HepG2 (cell line): Measurements from ENCODE around the gene RTEL1. TPM values are rescaled to one million over a fixed set of nuclear protein-coding genes. Genes with fewer than 3 reads are reported as not detected.

Experiments
- CAMTA2 ChIP-seq: sonication (generic); formaldehyde crosslinking; IDR thresholded peaks from 2 replicates; pipeline ENCODE4 v1.4.0; 2020; ENCODE audit warnings: mild to moderate bottlenecking, missing genetic modification reagents, borderline replicate concordance
- FOSL2 ChIP-seq: sonication (generic); formaldehyde crosslinking; IDR thresholded peaks from 2 replicates; pipeline ENCODE4 v1.4.0; 2020; ENCODE audit warnings: missing genetic modification reagents
- KMT2A ChIP-seq: sonication (generic); formaldehyde crosslinking; IDR thresholded peaks from 2 replicates; pipeline ENCODE4 v1.4.0; 2020; ENCODE audit warnings: missing genetic modification reagents
- NR2F1 ChIP-seq, 2 experiments: fragments of 450-650 bp in 1 of 2; formaldehyde crosslinking in 1 of 2; IDR thresholded peaks; 2 replicates each; pipeline versions ENCODE4 v1.5.0 to v1.6.1; 2016 to 2020; ENCODE audit warnings: mild to moderate bottlenecking in 1 of 2, missing compliant biosample characterization in 1 of 2, missing genetic modification reagents in 1 of 2, moderate library complexity in 1 of 2
- ZFP36L1 ChIP-seq: sonication (generic); formaldehyde crosslinking; IDR thresholded peaks from 2 replicates; pipeline ENCODE4 v1.8.0; 2022; ENCODE audit warnings: mild to moderate bottlenecking, missing genetic modification reagents, moderate library complexity
- ZNF670 ChIP-seq: sonication (generic); formaldehyde crosslinking; IDR thresholded peaks from 2 replicates; pipeline ENCODE4 v1.8.0; 2022; ENCODE audit warnings: mild to moderate bottlenecking, missing genetic modification reagents, borderline replicate concordance
- polyA plus RNA-seq, 8 experiments: library from polyadenylated mRNA; depleted of rRNA in 3 of 8; stranded (reverse) in 7 of 8; unstranded in 1 of 8; fragments of >200 nt; fragmentation: Illumina TruSeq in 4 of 8; extraction: Trizol in 4 of 8; gene quantifications; 2 replicates each; pipeline versions ENCODE4 v1.2.1 to v1.2.3, GENCODE V29; 2011 to 2016; ENCODE audit warnings: low read depth in 4 of 8, missing spikeins in 1 of 8, mixed read lengths in 1 of 8; ENCODE audit not compliant: insufficient read depth in 1 of 8
- total RNA-seq, 5 experiments: library from RNA; depleted of rRNA; stranded (reverse); fragments of >200 nt; fragmentation: Illumina TruSeq; extraction: Trizol; gene quantifications; 2 replicates each; pipeline ENCODE4 v1.2.3, GENCODE V29; 2016; ENCODE audit warnings: low read depth in 1 of 5
- TF ChIP-seq, protein P1 (sequence below): sonication (generic); formaldehyde crosslinking; IDR thresholded peaks from 2 replicates; pipeline ENCODE4 v1.9.0; 2021; ENCODE audit warnings: missing genetic modification reagents, borderline replicate concordance
- TF ChIP-seq, protein P2 (sequence below): sonication (generic); formaldehyde crosslinking; conservative IDR thresholded peaks from 2 replicates; pipeline ENCODE4 v1.4.0; 2020; ENCODE audit warnings: mild to moderate bottlenecking, missing genetic modification reagents, moderate library complexity

RTEL1 gene
- total and polyA plus RNA-seq, 2 of the 13 experiments (the other 11 are each of a cell fraction or from before 2014, with no cell fraction given) = 21.8 to 36.4 TPM

DNA sequence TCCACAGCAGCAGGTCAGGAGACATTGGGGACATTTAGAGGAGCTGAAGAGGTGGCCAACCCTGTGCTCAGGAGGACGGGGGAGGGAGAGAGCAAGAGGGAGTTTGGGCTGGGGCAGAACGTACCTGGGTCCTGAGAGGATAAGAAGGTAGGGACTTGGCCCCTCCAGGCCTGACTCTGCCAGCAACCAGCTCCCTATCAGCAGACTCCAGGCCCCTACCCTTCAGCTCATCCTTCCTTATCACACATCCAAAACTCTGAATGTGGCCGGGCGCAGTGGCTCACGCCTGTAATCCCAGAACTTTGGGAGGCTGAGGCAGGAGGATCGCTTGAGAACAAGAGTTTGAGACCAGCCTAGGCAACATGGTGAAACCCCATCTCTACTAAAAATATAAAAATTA is 9.9 kb upstream of the RTEL1 start (continued):
- TF ChIP-seq, protein P1, sequence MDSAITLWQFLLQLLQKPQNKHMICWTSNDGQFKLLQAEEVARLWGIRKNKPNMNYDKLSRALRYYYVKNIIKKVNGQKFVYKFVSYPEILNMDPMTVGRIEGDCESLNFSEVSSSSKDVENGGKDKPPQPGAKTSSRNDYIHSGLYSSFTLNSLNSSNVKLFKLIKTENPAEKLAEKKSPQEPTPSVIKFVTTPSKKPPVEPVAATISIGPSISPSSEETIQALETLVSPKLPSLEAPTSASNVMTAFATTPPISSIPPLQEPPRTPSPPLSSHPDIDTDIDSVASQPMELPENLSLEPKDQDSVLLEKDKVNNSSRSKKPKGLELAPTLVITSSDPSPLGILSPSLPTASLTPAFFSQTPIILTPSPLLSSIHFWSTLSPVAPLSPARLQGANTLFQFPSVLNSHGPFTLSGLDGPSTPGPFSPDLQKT (CRISPR knock-in tag) = no peak
- TF ChIP-seq, protein P2, sequence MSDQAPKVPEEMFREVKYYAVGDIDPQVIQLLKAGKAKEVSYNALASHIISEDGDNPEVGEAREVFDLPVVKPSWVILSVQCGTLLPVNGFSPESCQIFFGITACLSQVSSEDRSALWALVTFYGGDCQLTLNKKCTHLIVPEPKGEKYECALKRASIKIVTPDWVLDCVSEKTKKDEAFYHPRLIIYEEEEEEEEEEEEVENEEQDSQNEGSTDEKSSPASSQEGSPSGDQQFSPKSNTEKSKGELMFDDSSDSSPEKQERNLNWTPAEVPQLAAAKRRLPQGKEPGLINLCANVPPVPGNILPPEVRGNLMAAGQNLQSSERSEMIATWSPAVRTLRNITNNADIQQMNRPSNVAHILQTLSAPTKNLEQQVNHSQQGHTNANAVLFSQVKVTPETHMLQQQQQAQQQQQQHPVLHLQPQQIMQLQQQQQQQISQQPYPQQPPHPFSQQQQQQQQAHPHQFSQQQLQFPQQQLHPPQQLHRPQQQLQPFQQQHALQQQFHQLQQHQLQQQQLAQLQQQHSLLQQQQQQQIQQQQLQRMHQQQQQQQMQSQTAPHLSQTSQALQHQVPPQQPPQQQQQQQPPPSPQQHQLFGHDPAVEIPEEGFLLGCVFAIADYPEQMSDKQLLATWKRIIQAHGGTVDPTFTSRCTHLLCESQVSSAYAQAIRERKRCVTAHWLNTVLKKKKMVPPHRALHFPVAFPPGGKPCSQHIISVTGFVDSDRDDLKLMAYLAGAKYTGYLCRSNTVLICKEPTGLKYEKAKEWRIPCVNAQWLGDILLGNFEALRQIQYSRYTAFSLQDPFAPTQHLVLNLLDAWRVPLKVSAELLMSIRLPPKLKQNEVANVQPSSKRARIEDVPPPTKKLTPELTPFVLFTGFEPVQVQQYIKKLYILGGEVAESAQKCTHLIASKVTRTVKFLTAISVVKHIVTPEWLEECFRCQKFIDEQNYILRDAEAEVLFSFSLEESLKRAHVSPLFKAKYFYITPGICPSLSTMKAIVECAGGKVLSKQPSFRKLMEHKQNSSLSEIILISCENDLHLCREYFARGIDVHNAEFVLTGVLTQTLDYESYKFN = no peak
- TF ChIP-seq ZNF670 = no peak
- TF ChIP-seq NR2F1 (CRISPR knock-in tag; IDR thresholded peaks at IDR 0.05) = no peak
- no peak for TF ChIP-seq KMT2A (CRISPR knock-in tag)
- no peak for TF ChIP-seq CAMTA2 (CRISPR knock-in tag)
- TF ChIP-seq ZFP36L1 (CRISPR knock-in tag) = no peak
- no peak for TF ChIP-seq FOSL2 (CRISPR knock-in tag)
- TF ChIP-seq, all 625 proteins: peak for 0
